ENCODE measurements around the gene CRYGS. TPM values are rescaled to one million over a fixed set of nuclear protein-coding genes. Genes with fewer than 3 reads are reported as not detected.
"Not testable (repeated sequence)": the region's sequence is repeated elsewhere in the genome, so short reads cannot be mapped to it uniquely, and the experiment has no call there.

The CRYGS gene
- total RNA-seq, 6 experiments from 2014 or later = 0.34 to 0.87 (median 0.68) TPM

- peaks cover 6% of the 10 kb centered on the region; the same call in 1 of the 2 replicates for H3K36me3 Mint-ChIP-seq (ENCODE audit: low read depth)
- peak; percentile 100 for DNase-seq
- peak within 1 kb of the TSS; percentile 88 for H3K27ac Mint-ChIP-seq
- peak within 1 kb of the TSS; percentile 98 for H3K4me3 Mint-ChIP-seq
- TF ChIP-seq CTCF (IDR thresholded peaks at IDR 0.05) = no peak
- no peaks in the 10 kb centered on the region for H3K9me3 Mint-ChIP-seq
- peaks cover 6% of the 10 kb centered on the region; the same call in 1 of the 2 replicates for H3K27me3 Mint-ChIP-seq (ENCODE audit: insufficient read depth)
- H3K4me1 Mint-ChIP-seq (ENCODE audit: low read depth) = peaks cover 53% of the 10 kb centered on the region
These were observed 26.1 kb upstream of the CRYGS start, which contains the start of gene DNAJB11 for GRCh38 chr3:186570096-186570940. DNAJB11 (plus strand) TSS chr3:186570720; CDS start chr3:186570898, 178 bp downstream.

GRCh38 chr3:186569779-186570095 is 25.6 kb upstream of the CRYGS start:
- H3K36me3 Mint-ChIP-seq (ENCODE audit: low read depth) = peaks cover 6% of the 10 kb centered on the region; the same call in 1 of the 2 replicates
- peaks cover 53% of the 10 kb centered on the region for H3K4me1 Mint-ChIP-seq (ENCODE audit: low read depth)
- H3K9me3 Mint-ChIP-seq = no peaks in the 10 kb centered on the region
- H3K4me3 Mint-ChIP-seq = peak overlapping the region; percentile 98
- peak overlapping the region; percentile 88 for H3K27ac Mint-ChIP-seq
- DNase-seq = no peak
- H3K27me3 Mint-ChIP-seq (ENCODE audit: insufficient read depth) = peaks cover 6% of the 10 kb centered on the region; the same call in 1 of the 2 replicates
- no peak for TF ChIP-seq CTCF (IDR thresholded peaks at IDR 0.05)

GRCh38 chr3:186569361-186569760 is 25.2 kb upstream of the CRYGS start:
- Mint-ChIP-seq H3K4me1 (ENCODE audit: low read depth) (peaks cover 54% of the 10 kb centered on the region), H3K4me3 (peak overlapping the region; percentile 98), H3K27ac (peak overlapping the region; percentile 88)
- not testable (repeated sequence) for H3K36me3 Mint-ChIP-seq (ENCODE audit: low read depth); H3K27me3 Mint-ChIP-seq (ENCODE audit: insufficient read depth); H3K9me3 Mint-ChIP-seq; DNase-seq

GRCh38 chr3:186567072-186567921 is 23.1 kb upstream of the CRYGS start, which contains the start of gene TBCCD1:
TBCCD1 (minus strand) TSS chr3:186567339; CDS start chr3:186564329, 3,010 bp downstream.
- peak within 1 kb of the TSS; percentile 90 for H3K27ac Mint-ChIP-seq
- TF ChIP-seq CTCF (IDR thresholded peaks at IDR 0.05) = no peak
- H3K4me3 Mint-ChIP-seq = peak within 1 kb of the TSS; percentile 93
- peak; percentile 79 for DNase-seq
- no peaks in the 10 kb centered on the region for H3K9me3 Mint-ChIP-seq
- H3K36me3 Mint-ChIP-seq (ENCODE audit: low read depth) = peaks cover 3% of the 10 kb centered on the region
- peaks cover 8% of the 10 kb centered on the region for H3K27me3 Mint-ChIP-seq (ENCODE audit: insufficient read depth)
- peaks cover 52% of the 10 kb centered on the region for H3K4me1 Mint-ChIP-seq (ENCODE audit: low read depth)

GRCh38 chr3:186566772-186567071 is 22.5 kb upstream of the CRYGS start:
- H3K27me3 Mint-ChIP-seq (ENCODE audit: insufficient read depth) = peaks cover 8% of the 10 kb centered on the region
- no peak for DNase-seq
- H3K36me3 Mint-ChIP-seq (ENCODE audit: low read depth) = peaks cover 6% of the 10 kb centered on the region
- TF ChIP-seq CTCF (IDR thresholded peaks at IDR 0.05) = no peak
- peaks cover 46% of the 10 kb centered on the region for H3K4me1 Mint-ChIP-seq (ENCODE audit: low read depth)
- peak overlapping the region; percentile 93 for H3K4me3 Mint-ChIP-seq
- H3K9me3 Mint-ChIP-seq = no peaks in the 10 kb centered on the region
- H3K27ac Mint-ChIP-seq = peak overlapping the region; percentile 90
